ENCODE measurements around the gene GRAMD2A. TPM values are rescaled to one million over a fixed set of nuclear protein-coding genes. Genes with fewer than 3 reads are reported as not detected.

Gene GRAMD2A
- total RNA-seq, 6 donors from 2014 or later = 26.7 to 52.4 (median 32.9) TPM

GRCh38 chr15:72113347-72114031 lies 84.1 kb downstream of the GRAMD2A start:
- H3K36me3 ChIP-seq = no peaks in the 10 kb centered on the region
- no peak overlapping the region for H3K4me3 ChIP-seq
- TF ChIP-seq CTCF (IDR thresholded peaks at IDR 0.05) (no peak), POLR2A (IDR thresholded peaks at IDR 0.05) (no peak), POLR2AphosphoS5 (IDR thresholded peaks at IDR 0.05) (no peak)
- WGBS, 2 donors = 76 to 78% methylated on average over 4 of the region's 4 CpGs
- H3K4me1 ChIP-seq = peaks cover 13 to 19% (median 17%) of the 10 kb centered on the region in 4 donors
- peak overlapping the region in 3 of 4 donors; percentile 10 to 21 (median 11) for H3K27ac ChIP-seq
- no peaks in the 10 kb centered on the region for H3K9me3 ChIP-seq
- ATAC-seq (ENCODE audit: low FRiP score in 2 of 2) (no peak), DNase-seq (no peak)
- H3K27me3 ChIP-seq = no peaks in the 10 kb centered on the region

GRCh38 chr15:72112805-72113204 lies 84.8 kb downstream of the GRAMD2A start:
- DNase-seq (no peak), ATAC-seq (ENCODE audit: low FRiP score in 2 of 2) (no peak)
- no peak for TF ChIP-seq CTCF (IDR thresholded peaks at IDR 0.05)
- no peak for TF ChIP-seq POLR2AphosphoS5 (IDR thresholded peaks at IDR 0.05)
- TF ChIP-seq EP300 (IDR thresholded peaks at IDR 0.05) = no peak
- no peak for TF ChIP-seq POLR2A (IDR thresholded peaks at IDR 0.05)
- H3K9me3 ChIP-seq = no peaks in the 10 kb centered on the region
- peaks cover 13 to 19% (median 17%) of the 10 kb centered on the region in 4 donors for H3K4me1 ChIP-seq
- H3K27me3 ChIP-seq = no peaks in the 10 kb centered on the region
- H3K36me3 ChIP-seq = no peaks in the 10 kb centered on the region
- H3K4me3 ChIP-seq = no peak overlapping the region
- H3K27ac ChIP-seq = no peak overlapping the region

GRCh38 chr15:72112116-72112515 lies 85.5 kb downstream of the GRAMD2A start:
- 60 to 62% methylated on average over 2 of the region's 2 CpGs for WGBS, 2 donors
- TF ChIP-seq EP300 (IDR thresholded peaks at IDR 0.05) = no peak
- TF ChIP-seq POLR2A (IDR thresholded peaks at IDR 0.05) = no peak
- TF ChIP-seq CTCF (IDR thresholded peaks at IDR 0.05) = no peak
- TF ChIP-seq POLR2AphosphoS5 (IDR thresholded peaks at IDR 0.05) = no peak
- Histone ChIP-seq H3K27me3 (no peaks in the 10 kb centered on the region), H3K27ac (no peak overlapping the region), H3K4me3 (no peak overlapping the region), H3K36me3 (no peaks in the 10 kb centered on the region), H3K9me3 (no peaks in the 10 kb centered on the region), H3K4me1 (peaks cover 13 to 20% (median 18%) of the 10 kb centered on the region in 4 donors)
- DNase-seq = no peak
- no peak for ATAC-seq (ENCODE audit: low FRiP score in 2 of 2)

GRCh38 chr15:72110355-72110754 lies 87.2 kb downstream of the GRAMD2A start:
- TF ChIP-seq CTCF (IDR thresholded peaks at IDR 0.05) (no peak), POLR2A (IDR thresholded peaks at IDR 0.05) (no peak), POLR2AphosphoS5 (IDR thresholded peaks at IDR 0.05) (no peak), EP300 (IDR thresholded peaks at IDR 0.05) (no peak)
- DNase-seq = no peak
- Histone ChIP-seq H3K4me1 (peaks cover 7 to 17% (median 10%) of the 10 kb centered on the region in 4 donors), H3K9me3 (no peaks in the 10 kb centered on the region), H3K27ac (no peak overlapping the region), H3K27me3 (no peaks in the 10 kb centered on the region), H3K36me3 (no peaks in the 10 kb centered on the region), H3K4me3 (no peak overlapping the region)
- ATAC-seq (ENCODE audit: low FRiP score in 2 of 2) = no peak
- WGBS, 2 donors = 89 to 91% methylated on average over 3 of the region's 3 CpGs

Other genes starting within 250 kb of the GRAMD2A start
- 100 to 1,000 TPM in 2 of 6 donors, 10 to 100 TPM in 4; 53.2 to 143 (median 76.5) TPM for gene MYO9A, start 79.6 kb downstream of the GRAMD2A start, total RNA-seq
- 1 to 10 TPM in 3 of 6 donors, under 1 TPM in 2, not detected in 1; 0.55 to 3.8 (median 3.0) TPM for gene SENP8, start 79.4 kb downstream of the GRAMD2A start, total RNA-seq
- gene PKM, start 33.4 kb upstream of the GRAMD2A start, total RNA-seq = 100 to 1,000 TPM; 278 to 569 (median 393) TPM
- 100 to 1,000 TPM in 1 of 6 donors, 10 to 100 TPM in 5; 54.9 to 140 (median 71.4) TPM for gene PARP6, start 74.8 kb upstream of the GRAMD2A start, total RNA-seq
- gene CELF6, start 122.4 kb upstream of the GRAMD2A start, total RNA-seq = 10 to 100 TPM in 2 of 6 donors, 1 to 10 TPM in 2, under 1 TPM in 2; 0.61 to 29.3 (median 3.4) TPM
- gene HEXA, start 178.2 kb upstream of the GRAMD2A start, total RNA-seq = 100 to 1,000 TPM in 5 of 6 donors, 10 to 100 TPM in 1; 80.5 to 256 (median 149) TPM
- gene TMEM202, start 200.5 kb upstream of the GRAMD2A start, total RNA-seq = not detected

Data from upper lobe of left lung (tissue), 6 donors.